ENCODE results near the gene PRDX4. TPM values are rescaled to one million over a fixed set of nuclear protein-coding genes. Genes with fewer than 3 reads are reported as not detected.
A peak's percentile ranks its signal among the peaks of the same experiment; 100 is the strongest.

Gene PRDX4
- total and polyA plus RNA-seq, 12 donors, result 15.3 to 134 (median 38.8) TPM

GRCh38 chrX:23628131-23628530 is 39.2 kb upstream of the PRDX4 start:
- H3K27me3 ChIP-seq, result peaks cover 0 to 10% (median 0%) of the 10 kb centered on the region in 7 donors
- H3K27ac ChIP-seq, result no peak overlapping the region
- no peaks in the 10 kb centered on the region for H3K9me3 ChIP-seq
- no peak overlapping the region for H3K4me3 ChIP-seq
- 23 to 86% methylated on average over 3 of the region's 3 CpGs for WGBS, 2 donors
- no peaks in the 10 kb centered on the region for H3K36me3 ChIP-seq
- H3K4me1 ChIP-seq, result no peaks in the 10 kb centered on the region
- intact Hi-C loops (cut with DNase I), result no loop called here
- DNase-seq (no peak), ATAC-seq (no peak)
- no peak for TF ChIP-seq CTCF (IDR thresholded peaks at IDR 0.05)

- peaks cover 0 to under 1% (median 0%) of the 10 kb centered on the region in 7 donors for H3K27me3 ChIP-seq
- no peak for DNase-seq
- no peak overlapping the region for H3K27ac ChIP-seq
- H3K9me3 ChIP-seq, result no peaks in the 10 kb centered on the region
- no peak for ATAC-seq
- no peak overlapping the region for H3K4me3 ChIP-seq
- H3K4me1 ChIP-seq, result no peaks in the 10 kb centered on the region
- WGBS, 2 donors, result 74 to 81% methylated on average over 4 of the region's 4 CpGs
- intact Hi-C loops (cut with DNase I), result no loop called here
- no peak for TF ChIP-seq CTCF (IDR thresholded peaks at IDR 0.05)
- H3K36me3 ChIP-seq, result no peaks in the 10 kb centered on the region
Measured at GRCh38 chrX:23631136-23631535, 36.2 kb upstream of the PRDX4 start.

GRCh38 chrX:23633834-23634580 is 33.3 kb upstream of the PRDX4 start:
- no peak for ATAC-seq
- intact Hi-C loops (cut with DNase I), result no loop called here
- TF ChIP-seq CTCF (IDR thresholded peaks at IDR 0.05), result peak in 1 of 9 donors; percentile 11
- DNase-seq, result no peak
- Histone ChIP-seq H3K4me3 (no peak overlapping the region), H3K36me3 (no peaks in the 10 kb centered on the region), H3K4me1 (no peaks in the 10 kb centered on the region), H3K27me3 (peaks cover 0 to 9% (median 0%) of the 10 kb centered on the region in 7 donors), H3K9me3 (no peaks in the 10 kb centered on the region), H3K27ac (no peak overlapping the region)
- 68 to 73% methylated on average over 3 of the region's 3 CpGs for WGBS, 2 donors

GRCh38 chrX:23637187-23637586 is 30.1 kb upstream of the PRDX4 start:
- TF ChIP-seq CTCF (IDR thresholded peaks at IDR 0.05), result no peak
- Histone ChIP-seq H3K9me3 (peaks cover 0 to 14% (median 0%) of the 10 kb centered on the region in 11 donors), H3K4me1 (no peaks in the 10 kb centered on the region), H3K27ac (no peak overlapping the region), H3K27me3 (peaks cover 0 to 9% (median 0%) of the 10 kb centered on the region in 7 donors), H3K36me3 (no peaks in the 10 kb centered on the region), H3K4me3 (no peak overlapping the region)
- intact Hi-C loops (cut with DNase I), result no loop called here
- ATAC-seq (no peak), DNase-seq (no peak)
- 96 to 98% methylated on average over 4 of the region's 4 CpGs for WGBS, 2 donors
